T-helper 1 cell treated with Interleukin-12 subunit alpha and Interleukin-12 subunit beta and Interleukin-4 antibody, amounts not matched to agents 30 μg/mL and 1 μg/mL, for 36 hours (primary cell): ENCODE results near the gene ZNF668.
A peak's percentile ranks its signal among the peaks of the same experiment; 100 is the strongest.
"Not testable (repeated sequence)": the region's sequence is repeated elsewhere in the genome, so short reads cannot be mapped to it uniquely, and the experiment has no call there.

Experiments
- H3K27ac Mint-ChIP-seq: one replicate; pipeline ENCODE4 v1.8.0; 2021; ENCODE audit warnings: mild to moderate bottlenecking, mixed read lengths
- H3K27me3 Mint-ChIP-seq: one replicate; pipeline ENCODE4 v1.8.0; 2021; ENCODE audit warnings: low read depth, mixed read lengths
- H3K36me3 Mint-ChIP-seq: one replicate; pipeline ENCODE4 v1.8.0; 2021; ENCODE audit warnings: low read depth, mixed read lengths
- H3K4me1 Mint-ChIP-seq: one replicate; pipeline ENCODE4 v1.8.0; 2021; ENCODE audit warnings: low read depth, mixed read lengths
- H3K4me3 Mint-ChIP-seq: one replicate; pipeline ENCODE4 v1.8.0; 2021; ENCODE audit warnings: mild to moderate bottlenecking, moderate library complexity, mixed read lengths
- H3K9me3 Mint-ChIP-seq: one replicate; pipeline ENCODE4 v1.8.0; 2021; ENCODE audit warnings: mixed read lengths

Gene ZNF668

GRCh38 chr16:31031276-31031675 lies 42.8 kb downstream of the ZNF668 start:
- H3K27me3 Mint-ChIP-seq: no peaks in the 10 kb centered on the region
- H3K9me3 Mint-ChIP-seq: no peaks in the 10 kb centered on the region
- no peak overlapping the region for H3K27ac Mint-ChIP-seq
- H3K4me1 Mint-ChIP-seq: peaks cover 14% of the 10 kb centered on the region
- H3K36me3 Mint-ChIP-seq: peaks cover 9% of the 10 kb centered on the region
- no peak overlapping the region for H3K4me3 Mint-ChIP-seq

GRCh38 chr16:31029272-31029671 lies 44.8 kb downstream of the ZNF668 start:
- Mint-ChIP-seq H3K27ac (no peak overlapping the region), H3K4me1 (peaks cover 12% of the 10 kb centered on the region)

GRCh38 chr16:31025339-31025738 lies 48.7 kb downstream of the ZNF668 start:
- Mint-ChIP-seq H3K9me3 (no peaks in the 10 kb centered on the region), H3K36me3 (no peaks in the 10 kb centered on the region), H3K27ac (peak overlapping the region; percentile 76), H3K27me3 (no peaks in the 10 kb centered on the region), H3K4me3 (no peak overlapping the region), H3K4me1 (peaks cover 7% of the 10 kb centered on the region)

More at GRCh38 chr16:31029272-31029671, 44.8 kb downstream of the ZNF668 start:
- Mint-ChIP-seq H3K4me3 (no peak overlapping the region), H3K27me3 (no peaks in the 10 kb centered on the region), H3K9me3 (no peaks in the 10 kb centered on the region), H3K36me3 (peaks cover 4% of the 10 kb centered on the region)

GRCh38 chr16:31023627-31024226 lies 50.3 kb downstream of the ZNF668 start:
- no peaks in the 10 kb centered on the region for H3K27me3 Mint-ChIP-seq
- H3K4me1 Mint-ChIP-seq: peaks cover 7% of the 10 kb centered on the region
- no peak overlapping the region for H3K27ac Mint-ChIP-seq
- H3K4me3 Mint-ChIP-seq: no peak overlapping the region
- H3K9me3 Mint-ChIP-seq: no peaks in the 10 kb centered on the region
- no peaks in the 10 kb centered on the region for H3K36me3 Mint-ChIP-seq

- Mint-ChIP-seq H3K4me3 (no peak overlapping the region), H3K27me3 (no peaks in the 10 kb centered on the region), H3K27ac (no peak overlapping the region), H3K36me3 (no peaks in the 10 kb centered on the region), H3K9me3 (no peaks in the 10 kb centered on the region), H3K4me1 (peaks cover 7% of the 10 kb centered on the region)
Measured at GRCh38 chr16:31023252-31023602, 50.8 kb downstream of the ZNF668 start.

GRCh38 chr16:31022544-31023251 lies 51.3 kb downstream of the ZNF668 start:
- Mint-ChIP-seq H3K27ac (no peak overlapping the region), H3K27me3 (no peaks in the 10 kb centered on the region), H3K4me1 (peaks cover 7% of the 10 kb centered on the region), H3K4me3 (no peak overlapping the region), H3K36me3 (no peaks in the 10 kb centered on the region), H3K9me3 (no peaks in the 10 kb centered on the region)

GRCh38 chr16:31020536-31020935 lies 53.5 kb downstream of the ZNF668 start:
- Mint-ChIP-seq H3K4me1 (peaks cover 7% of the 10 kb centered on the region), H3K27me3 (no peaks in the 10 kb centered on the region), H3K27ac (no peak overlapping the region), H3K9me3 (no peaks in the 10 kb centered on the region), H3K4me3 (no peak overlapping the region), H3K36me3 (no peaks in the 10 kb centered on the region)

- not testable (repeated sequence) for H3K4me3 Mint-ChIP-seq, H3K36me3 Mint-ChIP-seq, H3K9me3 Mint-ChIP-seq, H3K27ac Mint-ChIP-seq, H3K4me1 Mint-ChIP-seq
- H3K27me3 Mint-ChIP-seq: peaks cover 18% of the 10 kb centered on the region
Measured at GRCh38 chr16:31017756-31018155, 56.3 kb downstream of the ZNF668 start.

- no peak overlapping the region for H3K27ac Mint-ChIP-seq
- no peak overlapping the region for H3K4me3 Mint-ChIP-seq
- peaks cover 7% of the 10 kb centered on the region for H3K4me1 Mint-ChIP-seq
- peaks cover 36% of the 10 kb centered on the region for H3K27me3 Mint-ChIP-seq
- no peaks in the 10 kb centered on the region for H3K36me3 Mint-ChIP-seq
- H3K9me3 Mint-ChIP-seq: no peaks in the 10 kb centered on the region
Measured at GRCh38 chr16:31016018-31016417, 58.0 kb downstream of the ZNF668 start.

GRCh38 chr16:31013292-31013691 lies 60.7 kb downstream of the ZNF668 start:
- H3K4me1 Mint-ChIP-seq, H3K9me3 Mint-ChIP-seq, H3K27ac Mint-ChIP-seq, H3K4me3 Mint-ChIP-seq, H3K36me3 Mint-ChIP-seq: not testable (repeated sequence)
- H3K27me3 Mint-ChIP-seq: peaks cover 52% of the 10 kb centered on the region

- not testable (repeated sequence) for H3K9me3 Mint-ChIP-seq, H3K27ac Mint-ChIP-seq, H3K4me1 Mint-ChIP-seq, H3K36me3 Mint-ChIP-seq
- Mint-ChIP-seq H3K27me3 (peaks cover 57% of the 10 kb centered on the region), H3K4me3 (peak overlapping the region; percentile 62)
Measured at GRCh38 chr16:31011815-31012214, 62.2 kb downstream of the ZNF668 start.
